Activated T-helper 17 cell treated with anti-CD3 and anti-CD28 coated beads, Interleukin-2, amount 50 U/mL, for 72 hours (primary cell): ENCODE results near the gene NGEF. TPM values are rescaled to one million over a fixed set of nuclear protein-coding genes. Genes with fewer than 3 reads are reported as not detected.

Source experiments
- ATAC-seq: fragments of 150-1000 bp; cut with Tn5 transposase; replicated peaks from 2 replicates; pipeline ENCODE4 v1.10.0; 2021; ENCODE audit warnings: mild to moderate bottlenecking, moderate library complexity
- H3K27ac Mint-ChIP-seq: one replicate; pipeline ENCODE4 v1.8.0; 2022; ENCODE audit warnings: mixed read lengths
- H3K27me3 Mint-ChIP-seq: one replicate; pipeline ENCODE4 v1.8.0; 2022; ENCODE audit warnings: mixed read lengths
- H3K36me3 Mint-ChIP-seq: one replicate; pipeline ENCODE4 v1.8.0; 2022; ENCODE audit warnings: low read depth, mild to moderate bottlenecking, mixed read lengths
- H3K4me1 Mint-ChIP-seq: one replicate; pipeline ENCODE4 v1.8.0; 2022; ENCODE audit warnings: mixed read lengths
- H3K4me3 Mint-ChIP-seq: one replicate; pipeline ENCODE4 v1.8.0; 2022; ENCODE audit warnings: mild to moderate bottlenecking, mixed read lengths
- H3K9me3 Mint-ChIP-seq: one replicate; pipeline ENCODE4 v1.8.0; 2022; ENCODE audit warnings: mixed read lengths
- total RNA-seq, 2 donors: library from RNA; stranded (reverse); gene quantifications; one replicate each; pipeline ENCODE4 v1.2.3, GENCODE V29; 2022

Gene NGEF
- total RNA-seq, 2 donors from 2014 or later: 1.0 TPM; not detected in 1

DNA sequence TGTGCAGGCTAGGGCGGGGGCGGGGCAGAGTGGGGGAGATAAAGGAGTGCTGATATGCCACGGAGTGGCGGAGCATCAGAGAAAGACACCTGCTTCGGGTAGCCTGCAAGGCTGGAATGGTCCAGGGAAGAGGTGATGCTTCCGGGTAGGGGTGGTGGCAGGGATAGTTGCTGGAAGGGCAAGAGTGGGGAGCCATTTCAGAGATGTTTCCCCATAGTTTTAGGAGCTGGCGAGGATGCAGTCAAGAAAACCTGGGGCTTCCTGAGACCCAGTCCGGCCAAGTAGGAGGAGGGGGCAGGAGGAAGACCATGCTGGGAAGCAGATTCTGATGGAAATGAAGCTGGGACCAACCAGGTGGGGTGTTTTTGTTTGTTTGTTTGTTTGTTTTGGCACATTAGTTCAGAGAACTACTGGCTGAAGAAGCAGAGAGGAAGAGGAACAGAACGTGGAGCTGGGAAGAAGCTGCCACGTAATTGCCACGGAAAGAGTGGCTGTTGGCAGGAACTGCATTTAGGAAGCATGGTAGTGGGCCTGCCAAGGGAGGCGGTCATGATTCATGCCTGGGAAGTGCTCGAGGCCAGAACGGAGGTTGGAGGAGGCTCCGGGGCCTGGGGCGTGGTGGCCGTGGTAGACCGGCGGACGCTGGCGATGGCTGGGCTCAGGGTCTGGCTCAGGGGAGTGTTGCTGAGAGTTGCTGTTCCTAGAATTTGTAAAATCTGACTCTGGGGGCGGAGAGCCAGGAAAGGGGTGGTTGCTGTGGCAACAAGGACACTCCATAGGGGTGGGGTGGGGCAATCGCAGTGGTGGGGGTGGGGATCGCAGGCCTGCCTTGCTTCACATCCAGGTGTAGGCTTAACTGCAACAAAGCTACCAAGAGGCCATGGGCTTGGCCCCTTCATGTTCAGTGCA is 38.4 kb upstream of the NGEF start:
- no peak overlapping the region for H3K4me3 Mint-ChIP-seq
- peaks cover 9% of the 10 kb centered on the region for H3K4me1 Mint-ChIP-seq
- ATAC-seq: no peak
- H3K27ac Mint-ChIP-seq: no peak overlapping the region
- H3K27me3 Mint-ChIP-seq: no peaks in the 10 kb centered on the region
- no peaks in the 10 kb centered on the region for H3K9me3 Mint-ChIP-seq
- no peaks in the 10 kb centered on the region for H3K36me3 Mint-ChIP-seq

DNA sequence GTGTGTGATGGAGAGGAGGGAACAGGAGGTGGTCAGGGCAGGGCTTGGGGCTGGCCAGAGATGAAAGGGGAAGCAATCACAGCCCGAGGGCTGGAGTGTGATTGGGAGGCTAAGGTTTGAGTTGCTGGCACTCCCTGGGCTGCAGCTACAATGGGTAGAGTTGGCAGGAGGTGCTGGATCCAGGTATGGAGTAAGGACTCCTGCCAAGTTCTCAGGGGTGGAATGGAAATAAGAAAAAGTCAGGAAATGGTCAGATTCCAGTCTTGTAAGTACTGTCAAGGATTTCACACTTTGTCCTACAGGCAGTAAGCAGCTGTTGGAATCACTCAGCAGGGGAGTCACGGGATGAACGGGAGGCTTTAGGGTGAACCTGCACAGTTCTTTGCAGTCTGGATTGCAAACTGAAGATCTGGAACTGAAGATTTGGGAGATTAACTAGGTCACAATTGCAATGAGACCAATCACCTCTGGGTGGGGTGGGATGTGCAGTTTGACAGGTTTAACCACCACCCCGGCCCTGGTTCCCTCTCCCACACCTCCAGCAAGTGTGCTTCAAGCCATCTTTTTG is 36.2 kb upstream of the NGEF start:
- Mint-ChIP-seq H3K36me3 (no peaks in the 10 kb centered on the region), H3K4me1 (peaks cover 9% of the 10 kb centered on the region), H3K4me3 (no peak overlapping the region), H3K27me3 (no peaks in the 10 kb centered on the region), H3K9me3 (no peaks in the 10 kb centered on the region), H3K27ac (no peak overlapping the region)
- ATAC-seq: no peak

DNA sequence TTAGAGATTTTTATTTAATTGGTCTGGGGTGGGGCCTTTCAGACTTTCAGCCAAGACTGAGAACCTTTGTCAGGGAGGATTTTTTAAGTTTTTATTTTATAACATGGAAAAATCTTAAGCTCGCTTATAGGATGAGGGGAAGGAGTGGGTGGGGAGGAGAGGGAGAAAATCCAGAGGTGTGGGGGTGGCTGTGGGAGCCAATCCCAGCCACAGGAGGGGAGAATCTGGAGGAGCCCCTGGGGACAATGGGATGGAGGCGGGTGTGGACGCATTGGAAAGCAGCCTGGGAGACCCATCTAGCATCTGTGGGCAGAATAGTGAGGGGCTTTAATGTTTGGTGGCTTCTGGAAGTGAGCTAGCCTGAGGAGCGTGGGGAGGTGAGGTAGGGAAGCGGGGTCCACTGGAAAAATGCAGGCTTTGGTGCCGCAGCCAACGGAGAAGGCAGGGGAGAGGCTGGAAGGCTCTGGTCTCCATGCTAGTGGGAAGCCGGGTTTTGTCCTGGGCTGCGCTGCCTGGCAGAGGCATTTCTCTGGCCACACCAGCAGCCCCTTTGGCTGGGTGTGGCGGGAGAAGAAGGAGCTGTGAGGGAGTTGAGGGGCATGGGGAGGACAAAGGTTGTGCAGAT is 35.6 kb upstream of the NGEF start:
- H3K4me1 Mint-ChIP-seq: peaks cover 6% of the 10 kb centered on the region
- no peak overlapping the region for H3K27ac Mint-ChIP-seq
- no peaks in the 10 kb centered on the region for H3K9me3 Mint-ChIP-seq
- no peak overlapping the region for H3K4me3 Mint-ChIP-seq
- ATAC-seq: no peak
- H3K27me3 Mint-ChIP-seq: no peaks in the 10 kb centered on the region
- H3K36me3 Mint-ChIP-seq: no peaks in the 10 kb centered on the region

DNA sequence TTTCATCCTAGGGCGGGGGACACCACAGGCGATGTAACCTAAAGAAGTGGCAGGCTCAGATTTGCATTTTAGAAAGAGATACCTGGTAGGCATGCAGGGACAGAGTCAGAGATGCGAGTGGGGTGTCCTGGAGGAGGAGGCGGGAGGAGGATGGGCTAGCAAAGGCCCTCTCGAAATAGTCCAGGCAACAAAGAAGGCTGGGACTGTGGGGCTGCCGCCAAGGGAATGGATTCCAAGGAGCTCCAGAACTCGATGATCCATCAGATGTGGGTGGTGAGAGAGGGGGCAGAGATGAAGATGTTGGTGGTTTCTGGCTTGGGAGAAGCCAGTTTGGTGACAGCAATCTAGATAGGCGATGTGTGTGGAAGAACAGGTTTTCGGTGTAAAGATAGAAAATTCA is 34.6 kb upstream of the NGEF start:
- Mint-ChIP-seq H3K27ac (peak overlapping the region; percentile 11), H3K4me3 (no peak overlapping the region), H3K4me1 (peaks cover 6% of the 10 kb centered on the region), H3K27me3 (peaks cover 3% of the 10 kb centered on the region), H3K9me3 (no peaks in the 10 kb centered on the region), H3K36me3 (no peaks in the 10 kb centered on the region)
- ATAC-seq: no peak

DNA sequence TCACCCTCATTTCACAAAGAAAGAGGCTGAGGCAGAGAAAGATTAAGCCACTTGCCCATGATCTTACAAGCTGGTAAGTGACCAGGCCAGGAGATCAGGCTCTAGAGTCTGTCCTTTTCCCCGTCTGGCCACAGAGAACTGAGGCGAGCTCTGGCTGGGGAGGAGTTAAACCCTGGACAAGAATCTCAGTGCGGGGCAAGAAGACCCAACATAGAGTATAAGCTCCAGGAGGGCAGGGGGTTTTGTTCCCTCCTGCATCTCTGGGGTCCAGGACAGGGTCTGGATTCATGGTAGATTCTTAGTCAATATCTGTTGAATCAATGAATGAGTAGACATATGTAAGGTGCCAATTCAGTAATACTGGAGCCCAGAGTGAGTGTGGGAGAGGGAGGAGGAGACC is 34.1 kb upstream of the NGEF start:
- no peak for ATAC-seq
- H3K4me1 Mint-ChIP-seq: peaks cover 6% of the 10 kb centered on the region
- H3K4me3 Mint-ChIP-seq: no peak overlapping the region
- no peaks in the 10 kb centered on the region for H3K9me3 Mint-ChIP-seq
- no peaks in the 10 kb centered on the region for H3K36me3 Mint-ChIP-seq
- peaks cover 5% of the 10 kb centered on the region for H3K27me3 Mint-ChIP-seq
- H3K27ac Mint-ChIP-seq: no peak overlapping the region

DNA sequence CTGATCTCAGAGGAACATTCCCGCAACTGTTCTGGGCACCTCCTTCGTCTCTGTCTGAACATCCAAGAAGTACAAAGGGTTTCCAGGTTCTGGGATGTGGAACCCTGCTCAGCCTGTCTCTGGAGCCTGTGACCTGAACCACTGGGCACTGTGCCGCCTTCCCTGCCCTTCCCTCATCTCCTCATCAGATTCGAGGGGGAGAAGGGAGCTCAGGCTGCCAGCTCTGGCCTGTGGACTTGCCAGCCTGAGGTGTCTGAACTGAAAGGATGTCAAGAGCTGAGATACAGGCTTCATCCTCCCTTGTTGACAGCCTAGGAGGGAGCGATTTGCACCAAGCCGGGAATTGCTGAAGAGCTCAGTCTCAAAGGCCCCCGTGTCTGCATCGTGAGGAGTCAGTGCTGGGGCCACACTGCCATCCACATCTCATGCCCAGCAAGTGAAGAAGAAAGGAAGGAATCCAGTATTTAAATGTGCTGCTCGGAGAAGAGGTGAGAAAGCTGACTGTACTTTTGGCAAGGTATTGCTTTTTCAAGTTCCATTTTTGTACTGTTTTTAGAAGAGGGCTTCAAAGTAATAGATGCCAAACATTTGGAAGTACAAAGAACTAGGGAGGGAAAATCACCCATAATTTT is 32.0 kb upstream of the NGEF start:
- Mint-ChIP-seq H3K36me3 (no peaks in the 10 kb centered on the region), H3K4me3 (no peak overlapping the region), H3K9me3 (no peaks in the 10 kb centered on the region), H3K27ac (no peak overlapping the region), H3K4me1 (peaks cover 6% of the 10 kb centered on the region), H3K27me3 (peaks cover 7% of the 10 kb centered on the region)
- ATAC-seq: no peak

DNA sequence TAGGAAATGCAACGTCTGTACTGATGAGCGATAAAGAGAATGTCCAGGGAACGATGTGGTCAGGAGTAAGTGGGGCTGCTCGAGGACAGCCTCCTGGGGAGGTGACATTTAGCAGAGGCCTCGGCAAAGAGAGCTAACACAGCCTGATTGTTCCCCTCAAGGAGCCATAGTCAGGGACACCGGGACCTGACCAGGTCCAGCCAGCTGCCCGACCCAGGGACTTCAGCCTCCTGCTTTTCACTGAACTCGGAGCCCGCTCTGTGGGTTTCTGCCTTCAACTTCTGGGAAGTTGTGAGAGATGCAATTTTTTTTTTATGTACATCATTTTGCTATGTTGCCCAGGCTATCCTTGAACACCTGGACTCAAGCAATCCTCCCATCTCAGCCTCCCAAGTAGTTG is 29.5 kb upstream of the NGEF start:
- ATAC-seq: no peak
- Mint-ChIP-seq H3K27me3 (peaks cover 7% of the 10 kb centered on the region), H3K4me1 (no peaks in the 10 kb centered on the region), H3K4me3 (no peak overlapping the region), H3K27ac (no peak overlapping the region), H3K36me3 (no peaks in the 10 kb centered on the region), H3K9me3 (no peaks in the 10 kb centered on the region)

DNA sequence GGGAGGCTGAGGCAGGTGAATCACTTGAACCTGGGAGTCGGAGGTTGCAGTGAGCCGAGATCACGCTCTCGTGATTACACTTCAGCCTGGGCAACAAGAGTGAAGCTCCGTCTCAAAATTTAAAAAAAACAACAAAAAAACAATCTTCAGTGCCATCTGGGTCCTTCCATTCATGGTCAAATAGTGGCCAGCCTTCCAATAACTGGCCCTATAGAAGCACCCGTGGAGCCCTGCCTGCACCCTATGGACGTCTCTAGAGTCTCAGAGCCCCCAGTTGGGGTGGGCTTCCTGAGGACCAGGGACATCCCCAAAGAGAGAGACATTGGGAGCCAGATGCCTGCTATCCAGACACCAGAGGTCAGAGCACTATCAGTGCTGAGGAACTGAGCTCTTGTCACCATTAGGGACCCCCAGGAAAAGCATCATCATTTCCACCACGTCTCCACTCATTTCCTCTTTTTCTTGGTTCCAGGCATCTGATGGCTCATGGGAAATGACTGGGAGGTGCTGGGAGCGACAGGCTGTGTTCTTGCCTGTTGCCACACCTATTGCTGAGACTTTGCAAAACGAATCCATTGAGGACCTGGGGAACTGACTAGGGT is 28.8 kb upstream of the NGEF start:
- H3K27ac Mint-ChIP-seq: no peak overlapping the region
- no peaks in the 10 kb centered on the region for H3K36me3 Mint-ChIP-seq
- H3K4me3 Mint-ChIP-seq: no peak overlapping the region
- no peaks in the 10 kb centered on the region for H3K9me3 Mint-ChIP-seq
- H3K27me3 Mint-ChIP-seq: peaks cover 7% of the 10 kb centered on the region
- H3K4me1 Mint-ChIP-seq: no peaks in the 10 kb centered on the region
- no peak for ATAC-seq

DNA sequence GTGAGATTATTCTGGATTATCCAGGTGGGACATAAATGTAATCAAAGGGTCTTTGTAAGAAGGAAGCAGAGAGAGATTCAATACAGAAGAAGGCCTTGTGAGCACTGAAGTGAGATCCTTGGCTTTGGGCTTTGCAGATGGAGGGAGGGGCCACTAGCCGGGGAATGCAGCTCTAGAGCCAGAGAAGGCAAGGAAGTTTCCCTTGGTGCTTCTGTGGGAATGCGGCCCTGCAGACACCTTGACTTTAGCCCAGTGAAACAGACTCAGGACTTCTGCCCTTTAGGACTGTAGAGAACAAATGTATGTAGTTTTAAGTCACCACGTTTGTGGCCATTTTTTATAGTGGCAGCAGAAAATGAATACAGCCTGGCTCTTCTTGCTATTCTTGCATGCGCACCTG is 27.5 kb upstream of the NGEF start:
- no peak overlapping the region for H3K4me3 Mint-ChIP-seq
- H3K27me3 Mint-ChIP-seq: peaks cover 7% of the 10 kb centered on the region
- H3K4me1 Mint-ChIP-seq: no peaks in the 10 kb centered on the region
- H3K36me3 Mint-ChIP-seq: no peaks in the 10 kb centered on the region
- no peak overlapping the region for H3K27ac Mint-ChIP-seq
- ATAC-seq: no peak
- H3K9me3 Mint-ChIP-seq: no peaks in the 10 kb centered on the region

DNA sequence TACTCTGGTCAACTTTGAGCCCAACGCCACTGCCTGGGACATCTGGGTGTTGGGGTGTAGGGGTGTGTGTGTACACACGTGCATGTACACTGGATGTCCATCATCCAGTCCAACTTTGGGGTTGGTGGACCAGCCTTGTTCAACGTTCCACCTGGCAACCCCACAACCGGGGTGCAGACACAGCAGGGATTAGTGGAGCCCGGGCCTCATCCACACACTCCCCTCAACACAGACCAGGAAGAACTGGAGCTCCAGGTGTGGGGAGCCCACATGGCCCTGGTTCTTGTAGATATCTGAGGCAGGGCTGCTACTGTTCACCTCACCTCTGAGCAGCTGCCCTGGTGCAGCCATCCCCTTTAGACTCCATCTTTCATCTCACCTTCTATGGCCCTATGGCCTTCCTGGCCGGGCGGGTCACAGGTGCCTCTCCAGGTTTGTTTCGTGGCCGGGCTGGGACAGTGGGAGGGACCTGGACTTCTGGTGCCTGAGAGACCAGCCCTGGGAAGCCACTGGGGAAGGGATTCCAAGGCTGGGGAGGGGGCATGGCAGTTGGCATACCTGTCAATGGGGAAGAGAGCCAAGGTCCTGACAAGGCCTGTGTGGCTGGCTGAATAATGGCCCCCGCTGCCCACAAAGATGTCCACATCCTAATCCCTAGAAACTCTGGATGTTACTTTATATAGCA is 26.9 kb upstream of the NGEF start:
- H3K27me3 Mint-ChIP-seq: peaks cover 7% of the 10 kb centered on the region

DNA sequence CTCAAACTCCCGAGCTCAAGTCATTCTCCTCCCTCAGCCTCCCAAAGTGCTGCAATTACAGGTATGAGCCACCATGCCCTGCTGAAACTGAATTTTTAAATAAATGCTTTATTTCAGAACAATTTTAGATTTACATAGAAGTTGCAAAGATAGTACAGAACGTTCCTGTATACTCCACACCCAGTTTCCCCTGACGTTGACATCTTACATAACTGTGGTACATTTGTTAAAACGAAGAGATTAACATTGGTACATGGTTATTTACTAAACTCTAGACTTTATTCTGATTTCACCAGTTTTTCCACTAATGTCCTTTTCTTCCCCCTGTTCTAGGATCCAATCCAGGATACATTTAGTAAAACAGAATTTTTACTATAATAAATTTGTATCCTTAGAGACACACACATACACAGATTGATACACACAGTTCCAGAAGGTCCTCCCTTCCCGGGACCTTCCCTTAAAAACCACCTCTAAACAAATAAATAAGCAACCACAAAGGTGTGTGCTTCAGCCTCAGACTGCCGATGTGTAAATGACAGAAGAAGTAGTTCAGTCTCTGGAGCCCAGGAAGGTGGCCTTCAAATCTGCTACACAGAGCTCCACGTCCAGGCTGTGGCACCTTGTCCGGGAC is 26.3 kb upstream of the NGEF start:
- no peaks in the 10 kb centered on the region for H3K9me3 Mint-ChIP-seq
- peaks cover 7% of the 10 kb centered on the region for H3K27me3 Mint-ChIP-seq
- ATAC-seq: no peak
- H3K4me1 Mint-ChIP-seq: no peaks in the 10 kb centered on the region
- H3K36me3 Mint-ChIP-seq: no peaks in the 10 kb centered on the region
- no peak overlapping the region for H3K4me3 Mint-ChIP-seq
- H3K27ac Mint-ChIP-seq: no peak overlapping the region

More for the DNA sequence above, 26.9 kb upstream of the NGEF start:
- Mint-ChIP-seq H3K4me3 (no peak overlapping the region), H3K36me3 (no peaks in the 10 kb centered on the region), H3K9me3 (no peaks in the 10 kb centered on the region), H3K27ac (no peak overlapping the region), H3K4me1 (no peaks in the 10 kb centered on the region)
- no peak for ATAC-seq

DNA sequence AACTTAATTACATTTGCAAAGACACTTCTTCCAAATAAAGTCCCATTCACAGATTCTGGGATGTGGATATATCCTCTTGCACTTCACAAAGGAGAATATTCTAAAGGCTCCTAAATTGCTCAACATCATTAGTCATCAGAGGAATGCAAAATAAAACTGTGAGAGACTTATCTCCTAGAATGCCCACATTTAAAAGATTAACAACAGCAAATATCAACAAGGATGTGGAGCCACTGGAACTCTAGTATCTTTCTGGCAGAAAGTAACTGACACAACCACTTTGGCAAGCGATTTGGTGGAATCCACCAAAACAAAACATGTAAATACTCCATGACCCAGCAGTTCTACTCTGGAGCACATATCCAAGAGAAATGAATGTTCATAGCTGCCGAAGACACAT is 24.0 kb upstream of the NGEF start:
- H3K4me1 Mint-ChIP-seq: peaks cover 4% of the 10 kb centered on the region
- no peak overlapping the region for H3K27ac Mint-ChIP-seq
- H3K9me3 Mint-ChIP-seq: no peaks in the 10 kb centered on the region
- no peaks in the 10 kb centered on the region for H3K36me3 Mint-ChIP-seq
- H3K27me3 Mint-ChIP-seq: peaks cover under 1% of the 10 kb centered on the region
- H3K4me3 Mint-ChIP-seq: no peak overlapping the region
- no peak for ATAC-seq

DNA sequence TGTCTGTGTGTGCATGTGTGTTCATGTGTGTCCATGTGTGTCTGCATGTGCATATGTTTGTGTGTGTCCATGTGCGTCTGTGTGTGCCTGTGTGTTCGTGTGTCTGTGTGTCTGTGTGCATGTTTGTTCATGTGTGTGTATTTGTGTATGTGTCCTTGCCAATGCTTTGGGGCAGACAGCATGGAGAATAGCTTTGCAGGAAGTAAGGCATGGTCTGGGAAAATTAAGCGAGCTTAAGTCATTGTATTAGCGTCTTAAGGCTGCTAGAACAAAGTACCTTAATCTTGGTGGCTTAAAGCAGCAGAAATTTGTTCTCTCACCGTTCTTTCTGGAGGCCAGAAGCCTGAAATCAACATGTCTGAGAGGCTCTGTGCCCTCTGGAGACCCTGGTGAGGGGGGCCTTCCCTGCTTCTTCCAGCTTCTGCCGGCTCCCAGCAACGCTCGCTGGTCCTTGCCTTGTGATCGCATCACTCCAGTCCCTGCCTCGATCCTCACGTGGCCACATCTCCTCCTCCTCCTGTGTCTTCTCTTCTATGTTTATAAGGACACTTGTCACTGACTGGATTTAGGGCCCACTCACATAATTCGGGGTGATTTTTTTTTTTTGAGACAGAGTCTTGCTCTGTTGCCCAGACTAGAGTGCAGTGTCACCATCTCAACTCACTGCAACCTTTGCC is 23.2 kb upstream of the NGEF start:
- no peaks in the 10 kb centered on the region for H3K9me3 Mint-ChIP-seq
- H3K4me1 Mint-ChIP-seq: peaks cover 4% of the 10 kb centered on the region
- H3K27me3 Mint-ChIP-seq: no peaks in the 10 kb centered on the region
- no peak for ATAC-seq
- H3K36me3 Mint-ChIP-seq: no peaks in the 10 kb centered on the region
- no peak overlapping the region for H3K4me3 Mint-ChIP-seq
- H3K27ac Mint-ChIP-seq: no peak overlapping the region
